Mesenchymal stem cell (in vitro differentiated cells and primary cell): ENCODE measurements around the gene MPG. TPM values are rescaled to one million over a fixed set of nuclear protein-coding genes. Genes with fewer than 3 reads are reported as not detected.
A peak's percentile ranks its signal among the peaks of the same experiment; 100 is the strongest.
"Not testable (repeated sequence)": the region's sequence is repeated elsewhere in the genome, so short reads cannot be mapped to it uniquely, and the experiment has no call there.

Experiments used
- DNase-seq: peaks from one replicate; pipeline ENCODE4 v3.0.0-alpha.2; 2013
- H2AFZ ChIP-seq: one replicate; pipeline ENCODE4 v1.6.1; 2013; ENCODE audit warnings: low read depth, mild to moderate bottlenecking, control low read depth, inconsistent platforms, low read length, moderate library complexity
- H2AK5ac ChIP-seq: 2 replicates; pipeline ENCODE4 v1.6.1; 2013; ENCODE audit warnings: low read length, moderate library complexity, mild to moderate bottlenecking, inconsistent platforms; ENCODE audit not compliant: severe bottlenecking
- H2BK120ac ChIP-seq: one replicate; pipeline ENCODE4 v1.6.1; 2013; ENCODE audit warnings: low read depth, mild to moderate bottlenecking, inconsistent platforms, low read length, moderate library complexity
- H2BK12ac ChIP-seq, 2 experiments: one replicate each; pipeline ENCODE4 v1.6.1; 2013; ENCODE audit warnings: inconsistent platforms in 2 of 2, low read length in 2 of 2, mild to moderate bottlenecking in 2 of 2, moderate library complexity in 2 of 2, control low read depth in 1 of 2
- H2BK15ac ChIP-seq: one replicate; pipeline ENCODE4 v1.6.1; 2013; ENCODE audit warnings: mild to moderate bottlenecking, low read depth, inconsistent platforms; ENCODE audit not compliant: poor library complexity, severe bottlenecking
- H2BK5ac ChIP-seq: 2 replicates; pipeline ENCODE4 v1.6.1; 2013; ENCODE audit warnings: low read depth, mild to moderate bottlenecking, low read length, control low read depth, inconsistent platforms; ENCODE audit not compliant: poor library complexity, severe bottlenecking
- H3K14ac ChIP-seq, 2 experiments: one replicate each; pipeline ENCODE4 v1.6.1; 2013; ENCODE audit warnings: inconsistent platforms in 2 of 2, low read length in 2 of 2, control low read depth in 1 of 2, mild to moderate bottlenecking in 1 of 2, moderate library complexity in 1 of 2
- H3K18ac ChIP-seq, 2 experiments: one replicate each; pipeline ENCODE4 v1.6.1; 2013; ENCODE audit warnings: inconsistent platforms in 2 of 2, low read length in 2 of 2, control low read depth in 1 of 2, low read depth in 1 of 2, mild to moderate bottlenecking in 1 of 2
- H3K23ac ChIP-seq, 2 experiments: one replicate each; pipeline ENCODE4 v1.6.1; 2013; ENCODE audit warnings: inconsistent platforms in 2 of 2, low read length in 2 of 2, mild to moderate bottlenecking in 2 of 2, moderate library complexity in 2 of 2, control low read depth in 1 of 2
- H3K27ac ChIP-seq: 2 replicates; pipeline ENCODE4 v1.5.1; 2013; ENCODE audit warnings: mild to moderate bottlenecking, moderate library complexity, low read length, control low read depth, inconsistent platforms; ENCODE audit not compliant: poor library complexity, severe bottlenecking
- H3K27me3 ChIP-seq, 2 experiments: 2 replicates each; pipeline versions ENCODE4 v1.6.1 to v1.7.0; 2013; ENCODE audit warnings: low read length in 2 of 2, mild to moderate bottlenecking in 2 of 2, moderate library complexity in 2 of 2, control low read depth in 1 of 2, inconsistent platforms in 1 of 2; ENCODE audit not compliant: control insufficient read depth in 1 of 2, insufficient read depth in 1 of 2
- H3K36me3 ChIP-seq, 2 experiments: 2 replicates each; pipeline versions ENCODE4 v1.6.1 to v1.7.0; 2013; ENCODE audit warnings: low read length in 2 of 2, control low read depth in 1 of 2, inconsistent platforms in 1 of 2, low read depth in 1 of 2, mild to moderate bottlenecking in 1 of 2; ENCODE audit not compliant: insufficient read depth in 2 of 2, control insufficient read depth in 1 of 2
- H3K4ac ChIP-seq, 2 experiments: one replicate each; pipeline ENCODE4 v1.6.1; 2013; ENCODE audit warnings: inconsistent platforms in 2 of 2, low read length in 2 of 2, mild to moderate bottlenecking in 2 of 2, moderate library complexity in 2 of 2, control low read depth in 1 of 2, low read depth in 1 of 2
- H3K4me1 ChIP-seq: 2 replicates; pipeline ENCODE4 v1.6.1; 2013; ENCODE audit warnings: low read depth, low read length, control low read depth; ENCODE audit not compliant: control insufficient read depth, insufficient read depth
- H3K4me2 ChIP-seq: 2 replicates; pipeline ENCODE4 v1.6.1; 2013; ENCODE audit warnings: low read length, mild to moderate bottlenecking, inconsistent platforms; ENCODE audit not compliant: poor library complexity, severe bottlenecking
- H3K4me3 ChIP-seq, 2 experiments: 2 replicates each; pipeline versions ENCODE4 v1.5.1 to v1.7.0; 2013; ENCODE audit warnings: low read length in 2 of 2, mild to moderate bottlenecking in 2 of 2, control low read depth in 1 of 2, low read depth in 1 of 2; ENCODE audit not compliant: insufficient read depth in 1 of 2
- H3K79me1 ChIP-seq: replicated peaks from 2 replicates; pipeline ENCODE4 v1.6.1; 2013; ENCODE audit warnings: mild to moderate bottlenecking, control low read depth, low read length, inconsistent platforms; ENCODE audit not compliant: poor library complexity, severe bottlenecking
- H3K9ac ChIP-seq: 2 replicates; pipeline ENCODE4 v1.7.0; 2013; ENCODE audit warnings: mild to moderate bottlenecking, low read length, moderate library complexity
- H3K9me3 ChIP-seq: 2 replicates; pipeline ENCODE4 v1.7.0; 2013; ENCODE audit warnings: mild to moderate bottlenecking, low read length; ENCODE audit not compliant: control insufficient read depth
- H4K8ac ChIP-seq: one replicate; pipeline ENCODE4 v1.6.1; 2013; ENCODE audit warnings: inconsistent platforms, mild to moderate bottlenecking, low read length, moderate library complexity
- H4K91ac ChIP-seq: one replicate; pipeline ENCODE4 v1.6.1; 2013; ENCODE audit warnings: mild to moderate bottlenecking, low read length, inconsistent platforms
- WGBS: methylation state at CpG from one replicate; pipeline ENCODE4 v1.1.7; 2013; ENCODE audit warnings: mixed read lengths; 5-methylcytosine and 5-hydroxymethylcytosine counted together
- polyA plus RNA-seq, 2 experiments: library from polyadenylated mRNA; stranded (reverse); fragments of 200-250 nt; gene quantifications; one replicate each; pipeline ENCODE4 v1.2.3, GENCODE V29; 2013

Gene MPG
- 156 TPM for polyA plus RNA-seq (2013, experiment 1 of 2)
- 156 TPM for polyA plus RNA-seq (2013, experiment 2 of 2)

- peak within 1 kb of the TSS; percentile 96 for H3K4me2 ChIP-seq
- H2BK15ac ChIP-seq = peak within 1 kb of the TSS; percentile 96
- peak within 1 kb of the TSS; percentile 98 for H4K8ac ChIP-seq
- H3K4me3 ChIP-seq = peak within 1 kb of the TSS; percentile 84 to 88
- H2BK12ac ChIP-seq = peak within 1 kb of the TSS; percentile 76 to 97
- peak within 1 kb of the TSS; percentile 99 to 100 for H3K18ac ChIP-seq
- peak within 1 kb of the TSS; percentile 92 for H3K9ac ChIP-seq
- peak within 1 kb of the TSS in 1 of 2 experiments; percentile 97 for H3K14ac ChIP-seq
- peaks cover 10% of the 10 kb centered on the region for H3K79me1 ChIP-seq
- H3K23ac ChIP-seq = peak within 1 kb of the TSS in 1 of 2 experiments; percentile 96
- H4K91ac ChIP-seq = peak within 1 kb of the TSS; percentile 99
- under 1% methylated on average over 76 of the region's 83 CpGs for WGBS
- H2AFZ ChIP-seq = peak within 1 kb of the TSS; percentile 18
- peak within 1 kb of the TSS; percentile 87 for H2BK5ac ChIP-seq
- no peaks in the 10 kb centered on the region for H3K27me3 ChIP-seq
- H3K9me3 ChIP-seq = no peaks in the 10 kb centered on the region
- peak within 1 kb of the TSS; percentile 45 for H2AK5ac ChIP-seq
- peak; percentile 83 for DNase-seq
- peaks cover 77% of the 10 kb centered on the region for H3K4me1 ChIP-seq
- peaks cover 25 to 34% of the 10 kb centered on the region in 2 experiments for H3K36me3 ChIP-seq
- peak within 1 kb of the TSS; percentile 95 to 100 for H3K4ac ChIP-seq
- H3K27ac ChIP-seq = peak within 1 kb of the TSS; percentile 90
- peak within 1 kb of the TSS; percentile 100 for H2BK120ac ChIP-seq
Observed at GRCh38 chr16:77807-78443, at the start of gene MPG. TSS of gene MPG (plus strand) at chr16:78225. CDS start at chr16:78310, 85 bp downstream.

GRCh38 chr16:30627-31026, 47.4 kb upstream of the MPG start:
- not testable (repeated sequence) for DNase-seq, H3K4ac ChIP-seq, H2AK5ac ChIP-seq, H2AFZ ChIP-seq, H3K23ac ChIP-seq, H3K36me3 ChIP-seq, H3K9ac ChIP-seq, H3K27ac ChIP-seq, H3K27me3 ChIP-seq, H2BK15ac ChIP-seq, H3K14ac ChIP-seq, H3K4me1 ChIP-seq, H3K4me3 ChIP-seq, H2BK12ac ChIP-seq, H4K91ac ChIP-seq, H2BK5ac ChIP-seq, H3K9me3 ChIP-seq, H3K18ac ChIP-seq, H4K8ac ChIP-seq, H2BK120ac ChIP-seq, H3K79me1 ChIP-seq, H3K4me2 ChIP-seq
- no CpG with 5 or more reads among the region's 7 CpGs for WGBS

- H3K9me3 ChIP-seq, H3K4me2 ChIP-seq, H2BK12ac ChIP-seq, H3K27ac ChIP-seq, H4K8ac ChIP-seq, H3K14ac ChIP-seq, H2AFZ ChIP-seq, H2BK5ac ChIP-seq, H3K18ac ChIP-seq, H4K91ac ChIP-seq, H3K9ac ChIP-seq, H2AK5ac ChIP-seq, H3K4me1 ChIP-seq, H3K4ac ChIP-seq, H3K79me1 ChIP-seq, H2BK120ac ChIP-seq, H3K27me3 ChIP-seq, DNase-seq, H3K23ac ChIP-seq, H3K4me3 ChIP-seq, H2BK15ac ChIP-seq: not testable (repeated sequence)
- peaks cover 0 to 12% of the 10 kb centered on the region in 2 experiments for H3K36me3 ChIP-seq
- 94% methylated on average over 2 of the region's 8 CpGs for WGBS
Observed at GRCh38 chr16:33154-33876, 44.7 kb upstream of the MPG start.

- H2BK5ac ChIP-seq = no peak overlapping the region
- H3K18ac ChIP-seq = no peak overlapping the region
- H3K27me3 ChIP-seq = no peaks in the 10 kb centered on the region
- no peak overlapping the region for H3K4me2 ChIP-seq
- no peak overlapping the region for H2AFZ ChIP-seq
- H3K4ac ChIP-seq = no peak overlapping the region
- no peak for DNase-seq
- H3K9ac ChIP-seq = no peak overlapping the region
- H3K4me3 ChIP-seq = no peak overlapping the region
- no peak overlapping the region for H3K14ac ChIP-seq
- H2BK120ac ChIP-seq = no peak overlapping the region
- H3K9me3 ChIP-seq = no peaks in the 10 kb centered on the region
- H3K4me1 ChIP-seq = peaks cover 5% of the 10 kb centered on the region
- no peak overlapping the region for H2AK5ac ChIP-seq
- no peak overlapping the region for H4K8ac ChIP-seq
- H3K36me3 ChIP-seq = peaks cover 0 to 13% of the 10 kb centered on the region in 2 experiments
- no peaks in the 10 kb centered on the region for H3K79me1 ChIP-seq
- H2BK12ac ChIP-seq = no peak overlapping the region
- H3K27ac ChIP-seq = no peak overlapping the region
- H4K91ac ChIP-seq = peak overlapping the region; percentile 58
- H2BK15ac ChIP-seq = no peak overlapping the region
- WGBS = 89% methylated on average over 21 of the region's 21 CpGs
- H3K23ac ChIP-seq = no peak overlapping the region
Observed at GRCh38 chr16:33877-34647, 44.0 kb upstream of the MPG start.
